Prostate gland (tissue), 2 donors: Measurements from ENCODE around the gene TMEM132D. TPM values are rescaled to one million over a fixed set of nuclear protein-coding genes. Genes with fewer than 3 reads are reported as not detected.

Experiments
- DNase-seq: peaks from one replicate; pipeline ENCODE4 v3.0.0-alpha.2; 2019; ENCODE audit warnings: low spot score
- H3K27ac ChIP-seq, 2 donors: fragments of 200-600 bp; sonication (generic); 2 replicates each; pipeline ENCODE4 v1.5.1; 2017 to 2019
- H3K27me3 ChIP-seq: fragments of 200-600 bp; sonication (generic); replicated peaks from 2 replicates; pipeline ENCODE4 v1.5.1; 2019; ENCODE audit not compliant: insufficient read depth
- H3K36me3 ChIP-seq, 2 donors: fragments of 200-600 bp; sonication (generic); 1 replicate in 1 of 2; 2 replicates in 1 of 2; pipeline versions ENCODE4 v1.5.1 to v1.8.1; 2017 to 2019
- H3K4me1 ChIP-seq: fragments of 200-600 bp; sonication (generic); replicated peaks from 2 replicates; pipeline ENCODE4 v1.5.1; 2019
- H3K4me3 ChIP-seq, 2 donors: fragments of 200-600 bp; sonication (generic); 2 replicates each; pipeline ENCODE4 v1.5.1; 2017 to 2019
- H3K9me3 ChIP-seq: fragments of 200-600 bp; sonication (generic); 2 replicates; pipeline ENCODE4 v1.5.1; 2017
- CTCF ChIP-seq, 4 experiments: fragments of 200-600 bp in 2 of 4; fragments of 450-650 bp in 2 of 4; sonication (generic) in 2 of 4; IDR thresholded peaks; 1 replicate in 3 of 4; 2 replicates in 1 of 4; pipeline ENCODE4 v1.5.1; 2016 to 2019; ENCODE audit warnings: antibody characterized with exemption in 4 of 4, mild to moderate bottlenecking in 2 of 4, moderate library complexity in 2 of 4
- POLR2A ChIP-seq: fragments of 450-650 bp; IDR thresholded peaks from one replicate; pipeline ENCODE4 v1.6.1; 2016; ENCODE audit warnings: antibody characterized with exemption, mild to moderate bottlenecking
- POLR2AphosphoS5 ChIP-seq: sonication (generic); formaldehyde crosslinking; IDR thresholded peaks from one replicate; pipeline ENCODE4 v1.6.1; 2017; ENCODE audit warnings: antibody characterized with exemption
- WGBS: methylation state at CpG from one replicate; pipeline ENCODE4 v1.1.5; 2018; 5-methylcytosine and 5-hydroxymethylcytosine counted together
- intact Hi-C: fragments of 100-400 bp; cut with DNase I; formaldehyde crosslinking; loops from one replicate; pipeline ENCODE4 v1.14.2; 2022
- total RNA-seq, 2 donors: library from RNA; depleted of rRNA; stranded (reverse); fragments of >200 nt; gene quantifications; one replicate each; pipeline ENCODE4 v1.1.0, GENCODE V29; 2016

Gene TMEM132D
- total RNA-seq, 2 donors from 2014 or later = 0.57 to 1.3 TPM

DNA sequence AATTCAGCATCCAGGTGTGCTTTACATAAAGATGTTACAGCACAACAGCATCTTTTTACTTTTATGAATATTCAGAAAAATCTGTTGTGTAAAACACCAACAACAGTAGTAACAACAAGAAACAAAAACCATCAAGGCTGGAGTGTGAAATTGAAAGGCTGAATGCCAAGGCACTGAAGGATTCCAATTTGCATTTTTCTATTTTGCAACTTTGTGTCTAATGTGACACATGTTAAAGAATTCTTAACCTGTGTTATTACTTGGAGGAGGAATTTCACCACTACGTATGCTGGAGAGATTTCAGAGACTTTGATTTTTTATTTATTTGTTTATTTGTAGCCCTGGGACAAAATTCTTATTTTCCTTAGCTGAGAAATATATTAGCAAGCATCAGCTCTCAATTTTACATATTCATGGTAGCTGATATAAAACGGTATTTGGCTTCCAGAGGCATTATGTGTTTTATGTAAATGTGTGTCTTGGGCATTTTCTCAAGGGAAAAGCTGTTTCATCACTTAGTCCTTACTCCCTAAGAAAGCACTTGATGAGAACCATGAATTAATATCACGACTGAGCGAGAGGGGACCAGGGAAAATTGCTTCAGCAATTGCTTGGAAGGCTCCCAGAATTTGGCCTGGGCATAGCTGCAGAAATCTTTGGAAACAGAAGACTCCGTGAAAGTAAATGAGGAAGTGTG, 475.4 kb downstream of the TMEM132D start:
- Histone ChIP-seq H3K4me1 (no peaks in the 10 kb centered on the region), H3K27me3 (no peaks in the 10 kb centered on the region), H3K9me3 (no peaks in the 10 kb centered on the region), H3K36me3 (no peaks in the 10 kb centered on the region), H3K4me3 (no peak overlapping the region), H3K27ac (no peak overlapping the region)
- 69% methylated on average over 5 of the region's 5 CpGs for WGBS
- intact Hi-C loops = no loop called here
- no peak for TF ChIP-seq POLR2A
- no peak for TF ChIP-seq CTCF (IDR thresholded peaks at IDR 0.05)
- TF ChIP-seq POLR2AphosphoS5 = no peak
- DNase-seq = no peak

GRCh38 chr12:129423041-129423580, 480.7 kb downstream of the TMEM132D start:
- H3K4me1 ChIP-seq = no peaks in the 10 kb centered on the region
- H3K36me3 ChIP-seq = no peaks in the 10 kb centered on the region
- no peaks in the 10 kb centered on the region for H3K9me3 ChIP-seq
- DNase-seq = no peak
- no peak overlapping the region for H3K27ac ChIP-seq
- no peaks in the 10 kb centered on the region for H3K27me3 ChIP-seq
- 69% methylated on average over 4 of the region's 4 CpGs for WGBS
- no peak overlapping the region for H3K4me3 ChIP-seq
- intact Hi-C loops = no loop called here
- TF ChIP-seq POLR2A = no peak
- no peak for TF ChIP-seq CTCF (IDR thresholded peaks at IDR 0.05)
- no peak for TF ChIP-seq POLR2AphosphoS5

DNA sequence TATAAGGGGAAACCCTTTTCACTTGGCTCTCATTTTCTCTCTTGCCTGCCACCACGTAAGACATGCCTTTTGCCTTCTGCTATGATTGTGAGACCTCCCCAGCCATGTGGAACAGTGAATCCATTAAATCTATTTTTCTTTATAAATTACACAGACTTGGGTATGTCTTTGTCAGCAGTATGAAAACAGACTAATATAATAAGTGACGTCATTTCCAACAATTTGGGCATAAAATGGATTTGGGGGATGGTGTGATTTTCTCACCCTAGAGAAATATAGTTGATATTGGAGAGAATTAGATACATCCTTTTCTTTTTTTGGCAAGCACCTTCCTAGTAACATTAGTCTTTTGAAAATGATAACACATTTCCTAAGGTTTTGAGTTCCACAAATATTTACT, 490.5 kb downstream of the TMEM132D start:
- no peaks in the 10 kb centered on the region for H3K4me1 ChIP-seq
- WGBS = 90% methylated on average over 2 of the region's 2 CpGs
- no peaks in the 10 kb centered on the region for H3K27me3 ChIP-seq

DNA sequence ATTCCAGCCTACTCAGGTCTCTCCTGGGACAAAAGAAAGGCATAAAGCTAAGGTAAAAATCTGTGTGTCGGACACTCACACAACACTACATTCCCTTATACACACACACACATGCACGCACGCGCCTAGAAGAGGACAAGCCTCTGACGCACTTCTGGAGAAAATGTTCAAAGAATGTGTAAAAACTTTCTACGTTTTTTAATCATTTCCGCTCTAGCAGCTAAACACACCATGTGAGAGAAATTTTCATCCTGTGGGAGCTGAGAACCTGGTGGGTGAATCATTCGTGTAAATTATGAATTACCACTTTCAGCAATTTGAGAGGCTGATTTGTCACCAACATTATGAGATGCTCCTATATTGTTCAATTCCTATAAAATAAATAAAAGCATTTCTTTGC, 494.5 kb downstream of the TMEM132D start:
- WGBS = 78% methylated on average over 8 of the region's 8 CpGs
- Histone ChIP-seq H3K27ac (no peak overlapping the region), H3K4me1 (no peaks in the 10 kb centered on the region), H3K36me3 (no peaks in the 10 kb centered on the region), H3K4me3 (no peak overlapping the region), H3K27me3 (no peaks in the 10 kb centered on the region), H3K9me3 (no peaks in the 10 kb centered on the region)
- TF ChIP-seq CTCF (IDR thresholded peaks at IDR 0.05) = no peak
- TF ChIP-seq POLR2AphosphoS5 = no peak
- TF ChIP-seq POLR2A = no peak
- no peak for DNase-seq
- intact Hi-C loops = no loop called here

More for the DNA sequence above, 490.5 kb downstream of the TMEM132D start:
- no peak overlapping the region for H3K4me3 ChIP-seq
- TF ChIP-seq POLR2A (no peak), CTCF (IDR thresholded peaks at IDR 0.05) (no peak), POLR2AphosphoS5 (no peak)
- intact Hi-C loops = no loop called here
- no peak for DNase-seq
- H3K36me3 ChIP-seq = no peaks in the 10 kb centered on the region
- H3K9me3 ChIP-seq = no peaks in the 10 kb centered on the region
- no peak overlapping the region for H3K27ac ChIP-seq

DNA sequence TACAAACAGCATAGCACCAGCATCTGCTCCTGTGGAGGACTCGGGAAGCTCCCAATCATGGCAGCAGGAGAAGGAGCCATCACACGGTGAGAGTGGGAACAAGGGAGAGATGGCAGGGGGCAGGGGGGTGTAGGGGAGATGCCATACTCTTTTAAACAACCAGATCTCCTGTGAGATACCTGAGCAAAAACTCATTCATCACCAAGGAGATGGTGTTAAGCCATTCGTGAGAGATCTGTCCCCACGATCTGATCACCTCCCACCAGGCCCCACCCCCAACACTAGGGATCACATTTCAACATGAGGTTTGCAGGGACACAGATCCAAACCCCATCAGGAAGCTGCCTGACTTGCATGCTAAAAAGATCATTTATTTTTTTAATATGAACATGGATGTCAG, 499.3 kb downstream of the TMEM132D start:
- H3K27me3 ChIP-seq = no peaks in the 10 kb centered on the region
- intact Hi-C loops = no loop called here
- no peaks in the 10 kb centered on the region for H3K9me3 ChIP-seq
- WGBS = 39% methylated on average over 4 of the region's 4 CpGs
- H3K4me1 ChIP-seq = no peaks in the 10 kb centered on the region
- H3K4me3 ChIP-seq = no peak overlapping the region
- no peaks in the 10 kb centered on the region for H3K36me3 ChIP-seq
- DNase-seq = no peak
- no peak overlapping the region for H3K27ac ChIP-seq
- TF ChIP-seq POLR2AphosphoS5 = no peak
- no peak for TF ChIP-seq POLR2A
- TF ChIP-seq CTCF (IDR thresholded peaks at IDR 0.05) = no peak
